Gastroesophageal sphincter (tissue), 4 donors: ENCODE measurements around the gene EHMT1. TPM values are rescaled to one million over a fixed set of nuclear protein-coding genes. Genes with fewer than 3 reads are reported as not detected.

Experiments
- ATAC-seq: fragments of 150-250 bp; one replicate; pipeline ENCODE4 v1.9.1; 2016; ENCODE audit warnings: mild to moderate bottlenecking, moderate library complexity
- H3K27ac ChIP-seq, 4 donors: fragments of 200-600 bp; sonication (generic) in 3 of 4; 1 replicate in 3 of 4; 2 replicates in 1 of 4; pipeline ENCODE4 v1.5.1; 2016 to 2019
- H3K27me3 ChIP-seq: fragments of 200-600 bp; sonication (generic); one replicate; pipeline ENCODE4 v1.5.1; 2019
- H3K36me3 ChIP-seq, 2 donors: fragments of 200-600 bp; sonication (generic); one replicate each; pipeline ENCODE4 v1.5.1; 2019; ENCODE audit warnings: control low read depth in 1 of 2
- H3K4me1 ChIP-seq, 3 donors: fragments of 200-600 bp; sonication (generic); 1 replicate in 2 of 3; 2 replicates in 1 of 3; pipeline ENCODE4 v1.5.1; 2016 to 2019; ENCODE audit warnings: control low read depth in 2 of 3
- H3K4me3 ChIP-seq, 2 donors: fragments of 200-600 bp; sonication (generic); one replicate each; pipeline ENCODE4 v1.5.1; 2019; ENCODE audit warnings: mild to moderate bottlenecking in 1 of 2, moderate library complexity in 1 of 2
- H3K9me3 ChIP-seq, 3 donors: fragments of 200-600 bp; sonication (generic); one replicate each; pipeline ENCODE4 v1.5.1; 2017 to 2019; ENCODE audit warnings: control low read depth in 2 of 3
- CTCF ChIP-seq, 4 experiments: fragments of 200-600 bp in 2 of 4; fragments of 450-650 bp in 2 of 4; sonication (generic) in 1 of 4; IDR thresholded peaks; one replicate each; pipeline ENCODE4 v1.5.1; 2017 to 2019; ENCODE audit warnings: antibody characterized with exemption in 4 of 4, mild to moderate bottlenecking in 2 of 4, moderate library complexity in 2 of 4
- EP300 ChIP-seq: sonication (generic); formaldehyde crosslinking; IDR thresholded peaks from one replicate; pipeline ENCODE4 v1.6.1; 2017; ENCODE audit warnings: antibody characterized with exemption, mild to moderate bottlenecking
- POLR2A ChIP-seq, 2 donors: fragments of 450-650 bp; IDR thresholded peaks; one replicate each; pipeline ENCODE4 v1.6.1; 2017; ENCODE audit warnings: antibody characterized with exemption in 2 of 2, mild to moderate bottlenecking in 2 of 2, moderate library complexity in 1 of 2
- POLR2AphosphoS5 ChIP-seq: sonication (generic); formaldehyde crosslinking; IDR thresholded peaks from one replicate; pipeline ENCODE4 v1.6.1; 2017; ENCODE audit warnings: antibody characterized with exemption
- WGBS, 2 donors: methylation state at CpG; one replicate each; pipeline ENCODE4 v1.1.5; 2018; ENCODE audit warnings: low coverage in 1 of 2; 5-methylcytosine and 5-hydroxymethylcytosine counted together
- total RNA-seq, 4 donors: library from RNA; depleted of rRNA; stranded (reverse); fragments of >200 nt; gene quantifications; one replicate each; pipeline ENCODE4 v1.1.0, GENCODE V29; 2016

EHMT1 gene
- total RNA-seq, 4 donors from 2014 or later, result 49.2 to 79.7 (median 64.7) TPM

- peaks cover 0 to 38% (median 0%) of the 10 kb centered on the region in 3 donors for H3K4me1 ChIP-seq
- WGBS, 2 donors, result 100% methylated on average over 1 of the region's 7 CpGs; no CpG with 5 or more reads in 1 of the 2 donors
- H3K9me3 ChIP-seq, result no peaks in the 10 kb centered on the region
- no peak for ATAC-seq
- no peak overlapping the region for H3K27ac ChIP-seq
- H3K4me3 ChIP-seq, result no peak overlapping the region
- TF ChIP-seq CTCF (IDR thresholded peaks at IDR 0.05), result no peak
- TF ChIP-seq EP300, result no peak
- TF ChIP-seq POLR2AphosphoS5, result no peak
- no peak for TF ChIP-seq POLR2A (IDR thresholded peaks at IDR 0.05)
- H3K27me3 ChIP-seq, result no peaks in the 10 kb centered on the region
- peaks cover 0 to 4% of the 10 kb centered on the region in 2 donors for H3K36me3 ChIP-seq
Observed at GRCh38 chr9:137702615-137703379, 84.0 kb downstream of the EHMT1 start.

GRCh38 chr9:137703842-137704508 is 85.2 kb downstream of the EHMT1 start:
- Histone ChIP-seq H3K9me3 (no peaks in the 10 kb centered on the region), H3K4me1 (peaks cover 0 to 44% (median 0%) of the 10 kb centered on the region in 3 donors), H3K4me3 (no peak overlapping the region), H3K36me3 (peaks cover 0 to 4% of the 10 kb centered on the region in 2 donors), H3K27me3 (no peaks in the 10 kb centered on the region), H3K27ac (no peak overlapping the region)
- 73 to 89% methylated on average over 5 of the region's 6 CpGs for WGBS, 2 donors
- no peak for ATAC-seq
- TF ChIP-seq CTCF (IDR thresholded peaks at IDR 0.05), result no peak
- no peak for TF ChIP-seq POLR2A (IDR thresholded peaks at IDR 0.05)
- TF ChIP-seq EP300, result no peak

GRCh38 chr9:137705443-137705863 is 86.6 kb downstream of the EHMT1 start:
- 69 to 86% methylated on average over 2 to 8 of the region's 8 CpGs for WGBS, 2 donors
- TF ChIP-seq POLR2A (IDR thresholded peaks at IDR 0.05) (no peak), CTCF (IDR thresholded peaks at IDR 0.05) (no peak)

GRCh38 chr9:137705906-137706305 is 87.1 kb downstream of the EHMT1 start:
- Histone ChIP-seq H3K36me3 (peaks cover 0 to 5% of the 10 kb centered on the region in 2 donors), H3K27ac (no peak overlapping the region), H3K9me3 (no peaks in the 10 kb centered on the region), H3K27me3 (no peaks in the 10 kb centered on the region), H3K4me1 (peaks cover 0 to 58% (median 3%) of the 10 kb centered on the region in 3 donors), H3K4me3 (no peak overlapping the region)
- TF ChIP-seq POLR2A (IDR thresholded peaks at IDR 0.05), result no peak
- no peak for TF ChIP-seq CTCF (IDR thresholded peaks at IDR 0.05)
- TF ChIP-seq EP300, result no peak
- no peak for TF ChIP-seq POLR2AphosphoS5
- ATAC-seq, result no peak
- WGBS, 2 donors, result 79% methylated on average over 2 of the region's 10 CpGs; no CpG with 5 or more reads in 1 of the 2 donors

More at GRCh38 chr9:137705443-137705863, 86.6 kb downstream of the EHMT1 start:
- H3K27ac ChIP-seq, result no peak overlapping the region
- no peak overlapping the region for H3K4me3 ChIP-seq
- no peak for ATAC-seq
- H3K9me3 ChIP-seq, result no peaks in the 10 kb centered on the region
- H3K4me1 ChIP-seq, result peaks cover 0 to 58% (median 0%) of the 10 kb centered on the region in 3 donors
- peaks cover 0 to 4% of the 10 kb centered on the region in 2 donors for H3K36me3 ChIP-seq
- no peaks in the 10 kb centered on the region for H3K27me3 ChIP-seq
